Nephron progenitor cell (in vitro differentiated cells): Measurements from ENCODE around the gene TEX53.
A peak's percentile ranks its signal among the peaks of the same experiment; 100 is the strongest.

Experiments
- DNase-seq: peaks from one replicate; pipeline ENCODE4 v3.0.0; 2021
- H3K27ac Mint-ChIP-seq: 2 replicates; pipeline ENCODE4 v1.8.0; 2021; ENCODE audit warnings: mild to moderate bottlenecking, moderate library complexity, mixed read lengths
- H3K27me3 Mint-ChIP-seq: 2 replicates; pipeline ENCODE4 v1.8.0; 2021; ENCODE audit warnings: mild to moderate bottlenecking, low read depth, mixed read lengths; ENCODE audit not compliant: poor library complexity
- H3K36me3 Mint-ChIP-seq: 2 replicates; pipeline ENCODE4 v1.8.0; 2021; ENCODE audit warnings: low read depth, mixed read lengths
- H3K4me1 Mint-ChIP-seq: 2 replicates; pipeline ENCODE4 v1.8.0; 2021; ENCODE audit warnings: mixed read lengths
- H3K4me3 Mint-ChIP-seq: 2 replicates; pipeline ENCODE4 v1.8.0; 2021; ENCODE audit warnings: mild to moderate bottlenecking, moderate library complexity, mixed read lengths
- H3K9me3 Mint-ChIP-seq: 2 replicates; pipeline ENCODE4 v1.8.0; 2021; ENCODE audit warnings: mild to moderate bottlenecking, moderate library complexity, mixed read lengths
- TF ChIP-seq, protein P1 (sequence below): fragments of 200-600 bp; sonication (generic); IDR thresholded peaks from 2 replicates; pipeline ENCODE4 v1.5.0; 2021; ENCODE audit warnings: antibody characterized with exemption

TEX53 gene

DNA sequence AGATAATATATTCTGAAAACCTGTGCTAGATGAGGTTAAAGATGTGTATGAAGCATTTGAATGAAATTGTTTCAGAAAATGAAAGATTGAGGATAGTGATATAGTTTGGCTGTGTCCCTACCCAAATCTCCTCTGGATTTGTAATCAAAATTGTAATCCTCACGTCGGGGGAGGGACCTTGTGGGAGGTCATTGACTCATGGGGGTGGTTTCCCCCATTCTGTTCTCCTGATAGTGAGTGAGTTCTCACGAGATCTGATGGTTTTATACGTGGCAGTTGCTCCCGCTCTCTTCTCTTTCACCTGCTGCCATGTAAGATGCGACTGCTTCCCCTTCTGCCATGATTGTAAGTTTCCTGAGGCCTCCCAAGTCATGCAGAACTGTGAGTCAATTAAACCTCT is 26.4 kb upstream of the TEX53 start:
- no peak overlapping the region for H3K27ac Mint-ChIP-seq
- no peak for DNase-seq
- peaks cover 4% of the 10 kb centered on the region for H3K4me1 Mint-ChIP-seq
- no peaks in the 10 kb centered on the region for H3K9me3 Mint-ChIP-seq
- H3K27me3 Mint-ChIP-seq: peaks cover 5% of the 10 kb centered on the region
- no peak overlapping the region for H3K4me3 Mint-ChIP-seq
- TF ChIP-seq, protein P1, sequence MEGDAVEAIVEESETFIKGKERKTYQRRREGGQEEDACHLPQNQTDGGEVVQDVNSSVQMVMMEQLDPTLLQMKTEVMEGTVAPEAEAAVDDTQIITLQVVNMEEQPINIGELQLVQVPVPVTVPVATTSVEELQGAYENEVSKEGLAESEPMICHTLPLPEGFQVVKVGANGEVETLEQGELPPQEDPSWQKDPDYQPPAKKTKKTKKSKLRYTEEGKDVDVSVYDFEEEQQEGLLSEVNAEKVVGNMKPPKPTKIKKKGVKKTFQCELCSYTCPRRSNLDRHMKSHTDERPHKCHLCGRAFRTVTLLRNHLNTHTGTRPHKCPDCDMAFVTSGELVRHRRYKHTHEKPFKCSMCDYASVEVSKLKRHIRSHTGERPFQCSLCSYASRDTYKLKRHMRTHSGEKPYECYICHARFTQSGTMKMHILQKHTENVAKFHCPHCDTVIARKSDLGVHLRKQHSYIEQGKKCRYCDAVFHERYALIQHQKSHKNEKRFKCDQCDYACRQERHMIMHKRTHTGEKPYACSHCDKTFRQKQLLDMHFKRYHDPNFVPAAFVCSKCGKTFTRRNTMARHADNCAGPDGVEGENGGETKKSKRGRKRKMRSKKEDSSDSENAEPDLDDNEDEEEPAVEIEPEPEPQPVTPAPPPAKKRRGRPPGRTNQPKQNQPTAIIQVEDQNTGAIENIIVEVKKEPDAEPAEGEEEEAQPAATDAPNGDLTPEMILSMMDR: no peak
- H3K36me3 Mint-ChIP-seq: no peaks in the 10 kb centered on the region

DNA sequence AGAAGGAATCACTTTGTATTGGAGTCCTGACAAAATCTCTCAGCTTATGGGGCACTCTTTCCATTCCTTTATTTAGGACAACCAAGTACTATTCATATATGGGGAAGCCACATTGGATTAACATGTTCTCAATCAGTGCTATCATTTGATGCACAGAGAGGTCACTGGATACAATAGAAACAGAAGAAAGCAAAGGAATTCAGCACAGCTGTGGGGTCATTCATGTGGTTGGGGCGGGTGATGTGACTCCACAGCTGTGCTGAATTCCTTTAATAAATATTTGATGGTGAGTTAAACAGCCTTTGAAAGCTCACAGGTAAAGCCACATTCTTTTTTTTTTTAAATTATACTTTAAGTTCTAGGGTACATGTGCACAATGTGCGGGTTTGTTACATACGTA is 25.2 kb upstream of the TEX53 start:
- peaks cover 5% of the 10 kb centered on the region for H3K27me3 Mint-ChIP-seq
- no peak overlapping the region for H3K27ac Mint-ChIP-seq
- TF ChIP-seq, protein P1: no peak
- no peaks in the 10 kb centered on the region for H3K36me3 Mint-ChIP-seq
- no peaks in the 10 kb centered on the region for H3K9me3 Mint-ChIP-seq
- no peak for DNase-seq
- H3K4me1 Mint-ChIP-seq: peaks cover 4% of the 10 kb centered on the region
- H3K4me3 Mint-ChIP-seq: no peak overlapping the region

DNA sequence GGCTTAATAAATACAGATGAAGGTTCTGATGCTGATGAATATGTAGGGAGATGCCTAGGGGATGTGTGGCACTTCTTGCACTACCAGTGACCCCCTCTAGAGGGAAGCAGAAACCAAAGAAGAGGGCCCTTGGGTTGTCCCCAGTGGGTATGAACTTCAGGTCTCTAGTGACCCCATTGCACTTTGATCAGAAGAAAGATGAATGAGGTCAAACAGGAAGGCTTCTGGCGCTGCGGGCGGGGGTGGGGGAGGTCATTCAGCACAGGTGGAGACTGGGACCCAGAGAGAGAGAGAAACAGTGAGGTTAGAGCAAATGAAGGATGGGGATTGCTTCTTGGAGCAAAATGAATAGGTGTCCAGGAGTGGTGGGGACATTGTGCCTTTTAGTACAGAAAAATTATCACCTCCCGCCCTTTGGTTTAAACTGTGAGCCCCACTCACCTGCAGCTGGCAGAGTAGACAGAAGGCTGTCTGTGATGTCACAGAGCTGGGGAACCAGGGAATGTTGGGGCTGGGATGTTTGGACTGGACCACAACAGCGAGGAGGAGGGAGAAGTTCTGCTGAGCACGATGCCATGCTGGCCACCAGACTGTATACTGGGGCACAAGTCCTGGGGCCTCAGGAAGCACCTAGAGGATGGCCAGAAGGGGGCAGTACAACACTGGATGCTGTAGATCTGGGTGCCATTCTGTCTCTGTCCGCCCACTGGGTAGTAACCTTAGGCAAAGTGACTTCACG is 24.2 kb upstream of the TEX53 start, which contains the start of gene TEX48:
Gene TEX48 (minus strand): TSS at position 599 of the 739 bp plus-strand sequence. CDS start 10,469 bp downstream, outside the sequence.
- DNase-seq: peak; percentile 71
- no peaks in the 10 kb centered on the region for H3K36me3 Mint-ChIP-seq
- no peak within 1 kb of the TSS for H3K27ac Mint-ChIP-seq
- no peaks in the 10 kb centered on the region for H3K9me3 Mint-ChIP-seq
- no peak within 1 kb of the TSS for H3K4me3 Mint-ChIP-seq
- TF ChIP-seq, protein P1: peak; percentile 63
- peaks cover 4% of the 10 kb centered on the region for H3K4me1 Mint-ChIP-seq
- peaks cover 5% of the 10 kb centered on the region for H3K27me3 Mint-ChIP-seq

DNA sequence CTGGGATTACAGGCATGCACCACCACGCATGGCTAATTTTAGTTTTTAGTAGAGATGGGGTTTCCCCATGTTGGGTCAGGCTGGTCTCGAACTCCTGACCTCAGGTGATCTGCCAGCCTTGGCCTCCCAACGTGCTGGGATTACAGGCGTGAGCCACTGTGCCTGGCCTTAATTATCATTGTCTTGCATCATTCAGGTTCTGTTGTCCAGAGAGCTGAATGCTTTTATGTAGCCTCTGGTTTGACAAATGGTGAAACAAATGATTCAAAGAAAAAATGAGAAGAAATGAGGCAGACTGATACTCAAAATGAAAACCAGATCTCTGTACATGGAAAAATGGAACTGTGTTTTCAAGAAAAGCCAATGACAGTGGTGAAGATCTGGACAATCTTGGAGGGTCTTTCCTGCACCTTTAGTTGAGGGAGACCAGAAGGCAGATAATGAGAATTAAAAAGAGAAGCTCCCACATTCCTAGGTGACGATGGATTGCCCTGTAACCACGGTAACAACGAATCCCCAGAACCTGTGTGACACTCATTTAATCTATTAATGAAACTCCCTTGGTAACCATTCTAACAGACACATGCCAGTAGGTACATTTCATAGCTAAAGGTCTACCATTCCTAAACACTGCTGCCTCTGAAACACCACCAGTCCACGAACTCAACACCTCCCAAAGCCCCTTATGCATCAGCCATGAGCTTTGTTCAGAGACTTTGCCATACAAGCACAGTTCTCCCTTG is 22.8 kb upstream of the TEX53 start:
- peaks cover 10% of the 10 kb centered on the region for H3K27me3 Mint-ChIP-seq
- no peak overlapping the region for H3K4me3 Mint-ChIP-seq
- H3K9me3 Mint-ChIP-seq: no peaks in the 10 kb centered on the region
- no peak overlapping the region for H3K27ac Mint-ChIP-seq
- DNase-seq: no peak
- peaks cover 4% of the 10 kb centered on the region for H3K4me1 Mint-ChIP-seq
- TF ChIP-seq, protein P1: no peak
- no peaks in the 10 kb centered on the region for H3K36me3 Mint-ChIP-seq

DNA sequence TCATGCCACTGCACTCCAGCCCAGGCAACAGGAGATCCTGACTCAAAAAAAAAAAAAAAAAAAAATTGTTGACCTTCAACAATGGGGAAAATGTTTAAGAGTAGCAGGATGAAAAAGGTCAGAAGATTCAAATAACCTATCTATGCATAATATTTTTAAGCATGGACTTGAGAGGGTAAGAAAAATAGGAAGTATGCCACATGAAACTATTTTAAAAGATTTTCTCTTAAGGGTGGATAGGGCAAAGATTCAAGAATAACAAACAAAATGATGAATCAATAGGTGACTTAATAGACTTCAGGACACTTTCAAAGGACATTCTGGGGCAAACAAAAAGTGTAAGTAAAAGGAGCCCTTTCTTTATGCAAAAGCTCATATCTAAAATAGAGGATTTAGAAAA is 21.2 kb upstream of the TEX53 start:
- H3K27ac Mint-ChIP-seq: no peak overlapping the region

More for the DNA sequence above, 21.2 kb upstream of the TEX53 start:
- TF ChIP-seq, protein P1: no peak
- Mint-ChIP-seq H3K27me3 (peaks cover 10% of the 10 kb centered on the region), H3K4me3 (no peak overlapping the region), H3K9me3 (no peaks in the 10 kb centered on the region), H3K4me1 (peaks cover 4% of the 10 kb centered on the region), H3K36me3 (no peaks in the 10 kb centered on the region)
- DNase-seq: no peak
